Kidney epithelial cell (primary cell): ENCODE results near the gene KCNG2. TPM values are rescaled to one million over a fixed set of nuclear protein-coding genes. Genes with fewer than 3 reads are reported as not detected.

Experiments used
- DNase-seq: peaks from one replicate; pipeline ENCODE4 v3.0.0-alpha.2; 2010; ENCODE audit warnings: low read depth
- H3K27me3 ChIP-seq: 2 replicates; pipeline ENCODE4 v1.6.0; 2011; ENCODE audit warnings: low read length; ENCODE audit not compliant: control insufficient read depth, insufficient read depth
- H3K36me3 ChIP-seq: 2 replicates; pipeline ENCODE4 v1.5.1; 2011; ENCODE audit warnings: low read length; ENCODE audit not compliant: control insufficient read depth, insufficient read depth
- H3K4me3 ChIP-seq: 2 replicates; pipeline ENCODE4 v1.5.1; 2011; ENCODE audit warnings: low read depth, mild to moderate bottlenecking, control low read depth, low read length
- CTCF ChIP-seq: IDR thresholded peaks from 2 replicates; pipeline ENCODE4 v1.5.1; 2011; ENCODE audit warnings: mild to moderate bottlenecking, moderate library complexity, low read length, control low read depth, inconsistent platforms; ENCODE audit not compliant: insufficient read depth, poor library complexity, severe bottlenecking
- total RNA-seq: library from RNA; depleted of rRNA; stranded (reverse); fragments of >200 nt; gene quantifications from 2 replicates; pipeline ENCODE4 v1.2.3, GENCODE V29; 2015

The KCNG2 gene
- total RNA-seq, 1 donor from 2014 or later: not detected

GRCh38 chr18:79926306-79926705 is 128.6 kb downstream of the KCNG2 start:
- DNase-seq: no peak
- H3K27me3 ChIP-seq: no peaks in the 10 kb centered on the region
- TF ChIP-seq CTCF: no peak
- no peaks in the 10 kb centered on the region for H3K36me3 ChIP-seq
- no peak overlapping the region for H3K4me3 ChIP-seq

GRCh38 chr18:79926715-79927606 is 129.2 kb downstream of the KCNG2 start:
- Histone ChIP-seq H3K4me3 (no peak overlapping the region), H3K36me3 (no peaks in the 10 kb centered on the region), H3K27me3 (no peaks in the 10 kb centered on the region)
- TF ChIP-seq CTCF: no peak
- DNase-seq: no peak

GRCh38 chr18:79927607-79928562 is 130.1 kb downstream of the KCNG2 start:
- DNase-seq: no peak
- Histone ChIP-seq H3K27me3 (no peaks in the 10 kb centered on the region), H3K36me3 (no peaks in the 10 kb centered on the region), H3K4me3 (no peak overlapping the region)
- no peak for TF ChIP-seq CTCF

GRCh38 chr18:79928563-79928960 is 130.8 kb downstream of the KCNG2 start:
- TF ChIP-seq CTCF: no peak

GRCh38 chr18:79930020-79930642 is 132.4 kb downstream of the KCNG2 start:
- Histone ChIP-seq H3K4me3 (no peak overlapping the region), H3K27me3 (no peaks in the 10 kb centered on the region), H3K36me3 (no peaks in the 10 kb centered on the region)
- no peak for TF ChIP-seq CTCF
- no peak for DNase-seq

More at GRCh38 chr18:79928563-79928960, 130.8 kb downstream of the KCNG2 start:
- no peaks in the 10 kb centered on the region for H3K27me3 ChIP-seq
- H3K4me3 ChIP-seq: no peak overlapping the region
- no peak for DNase-seq
- H3K36me3 ChIP-seq: no peaks in the 10 kb centered on the region
